ENCODE measurements around the gene MGLL.
"Not testable (repeated sequence)": the region's sequence is repeated elsewhere in the genome, so short reads cannot be mapped to it uniquely, and the experiment has no call there.

The MGLL gene

DNA sequence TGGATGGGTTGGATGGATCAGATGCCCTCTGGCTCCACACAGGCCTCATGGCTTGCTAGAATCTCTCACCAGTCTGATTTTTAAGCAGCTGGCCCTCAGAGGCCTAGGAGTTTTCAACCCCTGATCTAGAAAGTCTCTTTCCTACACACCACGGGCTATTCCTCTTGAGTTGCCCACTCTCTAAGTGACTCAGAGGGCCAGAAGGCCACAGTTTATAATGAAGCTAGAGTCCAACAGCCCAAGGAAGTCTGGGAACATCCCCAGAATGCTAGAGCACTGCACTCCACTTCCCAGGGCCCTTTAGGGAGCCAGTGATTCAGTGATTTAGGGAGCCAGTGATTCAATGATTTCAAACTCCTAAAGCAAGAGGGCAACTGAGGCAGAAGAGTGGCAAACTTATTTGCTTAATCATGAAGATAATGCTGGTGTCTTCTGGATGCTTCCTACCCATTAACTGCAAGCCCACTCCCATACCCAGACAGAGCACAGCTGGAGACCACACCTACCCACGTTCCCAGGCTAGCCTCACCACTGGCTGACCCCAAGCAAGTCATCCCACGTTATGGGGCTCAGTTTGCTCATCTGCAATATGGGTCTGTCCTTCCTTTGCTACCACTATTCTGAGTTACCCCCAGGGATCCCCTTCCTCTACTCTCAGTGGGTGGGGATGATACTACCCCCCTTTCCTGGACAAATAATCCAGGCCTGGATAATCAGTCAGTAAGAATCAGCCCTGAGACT is 112.8 kb downstream of the MGLL start:
- no peak for DNase-seq (ENCODE audit: low spot score)

DNA sequence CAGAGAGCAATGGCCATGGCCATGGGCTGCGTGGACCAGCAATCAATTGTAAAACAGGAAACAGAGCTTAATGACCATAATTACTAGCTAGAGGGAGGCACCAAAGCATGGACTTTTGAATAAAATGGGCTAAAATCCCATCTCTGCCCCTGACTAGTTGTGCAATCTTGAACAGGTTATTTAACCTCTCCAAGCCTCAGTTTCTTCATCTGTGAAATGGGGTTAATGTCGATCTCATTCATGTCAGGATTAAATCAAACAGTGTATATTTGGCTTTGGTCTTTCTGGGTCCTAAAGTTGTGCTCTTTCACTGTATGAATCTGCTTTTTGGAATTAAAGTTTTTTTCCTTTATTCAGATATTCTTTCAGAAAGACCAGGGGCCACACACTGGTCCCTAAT is 113.5 kb downstream of the MGLL start:
- no peak for DNase-seq (ENCODE audit: low spot score)

DNA sequence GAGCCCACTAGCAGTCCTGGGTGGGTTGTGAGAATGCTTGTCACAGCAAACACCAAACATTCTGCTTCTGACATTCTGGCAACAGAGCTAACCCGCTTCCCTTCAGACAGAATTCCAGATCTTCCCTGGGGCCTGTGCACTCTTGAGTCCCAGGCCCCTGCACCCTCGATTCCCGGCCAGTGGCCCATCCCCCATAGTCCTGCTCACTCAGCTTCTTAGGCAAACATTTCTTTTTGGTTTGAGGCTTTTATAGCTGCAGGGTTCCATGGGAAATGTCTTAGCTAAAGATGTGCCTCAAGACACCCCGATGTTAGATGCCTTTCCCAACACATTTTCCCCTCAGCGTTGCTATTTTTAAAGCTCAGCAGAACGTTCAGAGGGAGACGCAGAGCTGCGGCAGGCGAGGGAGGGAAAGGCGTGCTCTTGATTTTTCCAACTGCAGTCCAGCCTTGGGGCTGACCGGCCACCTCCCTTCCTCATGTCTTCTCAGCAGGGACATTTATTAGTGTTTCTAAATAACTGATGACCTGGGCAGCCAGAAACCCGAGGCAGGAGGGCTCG is 114.4 kb downstream of the MGLL start:
- no peak for DNase-seq (ENCODE audit: low spot score)

DNA sequence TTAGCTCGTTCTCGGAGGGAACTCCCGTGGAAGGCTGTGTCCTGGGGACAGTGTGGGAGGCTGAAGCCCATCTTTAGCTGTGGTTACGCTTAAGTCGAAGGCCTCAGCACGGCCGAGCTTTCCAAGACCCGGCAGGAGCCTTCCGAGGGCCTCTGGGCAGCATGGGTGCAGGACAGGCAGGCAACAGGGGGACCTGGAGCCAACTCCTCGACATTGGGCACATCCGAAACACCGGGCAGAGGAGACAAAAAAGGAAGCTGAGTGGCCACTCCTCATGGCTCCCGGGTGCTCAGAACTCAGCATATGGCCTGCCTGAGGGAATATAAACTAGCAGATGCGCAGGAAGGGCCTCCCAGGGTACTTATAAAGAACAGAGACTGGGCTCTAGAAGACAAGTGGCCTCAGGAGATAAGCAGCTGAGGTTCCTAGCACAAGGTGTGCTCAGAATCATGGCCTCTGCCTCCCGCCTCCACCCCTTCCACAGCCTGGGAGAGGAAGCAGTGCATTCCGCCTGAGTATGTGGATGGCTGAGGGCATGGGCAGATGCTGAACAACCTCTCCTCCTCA is 115.4 kb downstream of the MGLL start:
- no peak for DNase-seq (ENCODE audit: low spot score)

DNA sequence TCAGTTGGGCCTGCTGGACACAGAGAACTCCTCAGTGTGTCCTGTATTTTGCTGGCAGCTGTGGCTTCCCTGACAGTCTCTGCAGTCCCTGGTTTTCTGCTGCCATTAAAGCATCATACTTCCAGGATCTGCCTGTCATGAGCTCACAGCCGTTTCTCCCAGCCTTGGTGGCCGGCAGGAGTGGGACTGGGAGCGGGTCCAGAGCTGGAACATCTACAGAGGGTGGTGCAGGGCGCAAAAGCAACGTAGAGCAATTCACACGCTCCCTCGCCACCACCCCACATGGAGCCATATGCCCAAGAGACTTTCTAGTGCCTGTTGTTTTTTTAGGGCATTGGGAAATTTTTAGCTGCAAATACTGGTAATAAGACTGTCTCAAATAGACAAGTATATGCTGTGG is 116.0 kb downstream of the MGLL start:
- no peak for DNase-seq (ENCODE audit: low spot score)

DNA sequence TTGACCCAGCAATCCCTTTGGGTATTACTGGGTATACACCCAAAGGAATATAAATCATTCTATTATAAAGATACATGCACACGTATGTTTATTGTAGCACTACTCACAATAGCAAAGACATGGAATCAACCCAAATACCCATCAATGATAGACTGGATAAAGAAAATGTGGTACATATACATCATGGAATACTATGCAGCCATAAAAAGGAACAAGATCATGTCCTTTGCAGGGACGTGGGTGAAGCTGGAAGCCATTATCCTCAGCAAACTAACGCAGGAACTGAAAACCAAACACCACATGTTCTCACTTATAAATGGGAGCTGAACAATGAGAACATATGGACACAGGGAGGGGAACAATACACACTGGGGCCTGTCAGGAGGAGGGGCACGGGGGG is 117.5 kb downstream of the MGLL start:
- not testable (repeated sequence) for DNase-seq (ENCODE audit: low spot score)

DNA sequence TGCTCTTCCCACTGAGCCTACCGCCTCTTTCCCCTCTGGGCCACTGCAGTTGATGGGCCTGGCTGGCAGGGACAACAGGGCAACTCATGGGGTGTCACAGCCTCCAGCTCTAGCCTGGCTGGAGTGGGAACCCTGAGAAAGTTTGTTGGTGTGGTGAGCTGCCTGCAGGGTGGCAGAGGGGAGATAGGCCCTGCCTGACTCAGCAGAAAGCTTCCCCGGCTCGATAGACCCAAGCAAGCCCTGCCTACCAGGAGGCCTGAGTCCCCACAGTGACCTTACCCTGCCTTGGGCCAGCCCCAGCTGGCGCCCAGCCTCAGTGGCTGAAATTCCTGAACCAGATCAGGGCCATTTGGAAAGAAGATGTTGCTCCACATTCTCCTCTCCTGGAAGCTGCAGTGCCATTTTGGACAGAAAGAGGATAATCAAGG is 120.2 kb downstream of the MGLL start:
- no peak for DNase-seq (ENCODE audit: low spot score)

DNA sequence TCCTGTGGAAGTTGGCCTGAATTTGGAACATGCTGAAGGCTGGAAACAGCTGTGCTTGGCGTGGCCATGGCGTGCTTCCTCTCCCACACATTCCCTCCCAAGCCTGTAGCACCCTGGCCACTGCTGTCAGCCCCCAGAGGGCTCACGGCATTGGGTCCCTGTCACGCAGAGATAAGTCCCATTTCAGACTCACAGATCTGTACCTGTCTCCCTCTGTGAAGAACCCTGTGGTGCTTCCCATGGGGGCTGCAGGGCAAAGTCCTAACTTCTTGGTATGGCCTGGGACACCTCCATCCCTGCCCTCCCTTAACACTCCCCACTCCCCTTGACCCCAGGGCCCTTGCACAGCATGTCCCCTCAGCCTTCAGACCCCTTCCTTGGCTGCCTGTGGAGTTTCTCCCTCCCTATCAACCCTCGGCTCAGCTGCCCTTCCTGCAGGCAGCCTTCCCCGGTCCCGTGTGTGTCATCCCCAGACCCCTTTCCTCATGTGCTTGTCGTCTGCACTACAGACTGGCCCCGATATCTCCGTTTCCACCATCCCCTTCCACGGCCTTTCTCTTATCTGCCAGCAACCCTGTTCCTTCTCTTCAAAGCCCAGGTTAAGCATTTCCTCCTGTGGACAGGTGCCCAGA is 120.9 kb downstream of the MGLL start:
- DNase-seq (ENCODE audit: low spot score), result no peak

DNA sequence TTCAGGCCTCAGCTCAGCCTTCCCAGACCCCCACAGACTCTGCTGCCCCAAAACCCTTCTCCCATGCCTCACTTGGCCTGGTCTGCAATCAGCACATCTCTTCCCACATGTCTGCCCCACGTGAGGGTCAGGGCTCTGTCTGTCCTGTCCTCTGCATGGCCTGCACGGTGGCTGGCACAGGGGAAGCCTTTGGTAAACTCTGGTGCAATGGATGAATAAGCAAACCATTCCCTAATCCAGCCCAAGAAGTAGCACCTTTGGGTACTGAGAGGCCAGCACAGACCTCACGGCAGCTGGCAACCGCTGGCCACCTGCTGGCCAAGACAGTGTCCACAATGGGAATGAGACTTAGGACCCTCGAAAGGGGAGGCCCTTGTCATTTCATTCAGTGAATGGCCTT is 121.9 kb downstream of the MGLL start:
- no peak for DNase-seq (ENCODE audit: low spot score)

DNA sequence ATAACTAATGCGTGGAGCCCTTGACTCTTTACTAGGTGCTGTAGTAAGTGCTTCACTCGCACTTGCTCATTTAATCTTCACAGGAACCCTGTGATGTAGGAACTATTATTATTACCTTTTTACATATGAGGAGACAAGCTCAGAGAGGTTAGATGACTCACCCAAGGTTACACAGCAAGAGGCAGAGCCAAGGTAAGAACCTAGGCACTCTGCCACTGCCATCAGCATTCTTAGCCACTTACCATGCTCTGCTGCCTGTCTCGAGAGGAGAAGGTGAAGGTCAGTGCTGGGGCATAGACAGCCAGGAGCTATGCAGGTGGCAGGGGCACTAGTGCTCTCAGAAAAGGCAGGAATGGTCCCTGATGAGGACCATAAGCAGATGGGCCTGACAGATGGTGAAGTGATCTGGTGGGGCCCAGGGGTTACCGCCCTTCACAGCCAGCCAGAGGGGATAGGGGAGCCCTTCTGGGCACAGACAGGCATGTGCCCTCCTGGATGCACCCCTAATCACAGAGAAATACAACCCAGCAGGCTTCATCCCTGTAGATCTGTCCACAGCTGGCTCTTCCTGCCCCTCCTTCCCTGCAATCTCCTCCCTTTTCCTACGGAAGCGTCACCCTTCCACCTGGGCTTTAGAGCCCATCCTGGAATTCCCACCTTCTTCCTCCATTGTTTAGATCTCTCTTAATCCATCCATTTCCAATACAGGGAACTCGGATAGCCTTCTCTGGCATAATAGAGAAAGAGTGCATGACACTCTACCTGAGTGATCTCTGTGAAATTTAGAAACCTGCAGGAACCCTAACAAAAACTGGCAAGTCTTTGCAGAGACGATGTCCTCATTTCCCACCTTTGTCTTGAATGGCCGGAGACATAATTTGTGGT is 122.7 kb downstream of the MGLL start:
- DNase-seq (ENCODE audit: low spot score), result no peak

DNA sequence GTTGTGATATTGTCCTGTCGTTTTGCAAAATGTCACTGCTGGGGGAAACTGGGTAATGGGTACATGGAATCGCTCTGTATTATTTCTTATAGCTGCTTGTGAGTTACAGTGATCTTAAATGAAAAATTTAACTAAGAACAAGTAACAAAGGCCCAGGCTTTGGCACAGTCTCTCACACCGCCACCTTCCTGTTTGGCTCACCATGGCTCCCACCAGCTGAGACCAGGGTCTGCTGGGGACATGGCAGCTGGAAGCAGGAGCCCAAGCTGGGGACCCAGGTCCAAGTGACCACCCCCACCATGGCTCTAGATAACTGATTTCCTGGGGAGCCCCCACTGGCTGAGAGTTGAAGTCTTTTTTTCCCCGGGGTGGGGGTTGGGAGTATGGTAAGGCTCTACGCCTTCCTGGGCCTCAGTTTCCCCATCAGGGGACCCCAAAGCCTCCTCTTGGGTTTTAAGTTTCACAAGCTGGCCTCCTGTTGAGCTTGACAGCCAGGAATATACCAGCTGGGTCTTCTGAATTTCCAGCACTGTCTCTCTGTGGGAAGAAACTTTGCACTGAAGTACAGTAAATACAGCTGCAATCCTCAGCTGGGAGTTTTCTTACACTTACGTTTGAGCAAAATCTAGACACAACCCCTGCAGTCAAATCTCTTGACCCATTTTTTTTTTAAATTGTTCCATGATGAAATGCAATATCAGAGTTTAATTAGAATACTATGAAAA is 123.5 kb downstream of the MGLL start:
- DNase-seq (ENCODE audit: low spot score), result no peak

DNA sequence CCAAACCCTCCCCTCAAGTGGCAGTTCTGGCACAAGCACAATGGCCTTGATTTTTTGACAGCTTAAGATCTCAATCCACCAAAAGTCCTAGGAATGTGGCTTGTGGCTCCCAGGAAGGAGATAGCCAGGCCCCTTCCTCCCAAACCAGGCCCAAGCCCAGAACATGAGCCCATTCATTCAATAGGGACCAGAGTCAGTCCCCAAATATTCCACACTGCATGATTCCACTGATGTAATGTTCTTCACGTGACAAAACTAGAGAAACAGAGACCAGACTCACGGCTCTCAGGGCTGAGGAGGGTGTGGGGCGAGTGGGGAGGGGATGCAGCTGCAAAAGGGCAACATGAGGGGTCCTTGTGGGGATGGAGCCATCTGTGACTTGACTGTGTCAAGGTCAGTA is 124.0 kb downstream of the MGLL start:
- DNase-seq (ENCODE audit: low spot score), result no peak

DNA sequence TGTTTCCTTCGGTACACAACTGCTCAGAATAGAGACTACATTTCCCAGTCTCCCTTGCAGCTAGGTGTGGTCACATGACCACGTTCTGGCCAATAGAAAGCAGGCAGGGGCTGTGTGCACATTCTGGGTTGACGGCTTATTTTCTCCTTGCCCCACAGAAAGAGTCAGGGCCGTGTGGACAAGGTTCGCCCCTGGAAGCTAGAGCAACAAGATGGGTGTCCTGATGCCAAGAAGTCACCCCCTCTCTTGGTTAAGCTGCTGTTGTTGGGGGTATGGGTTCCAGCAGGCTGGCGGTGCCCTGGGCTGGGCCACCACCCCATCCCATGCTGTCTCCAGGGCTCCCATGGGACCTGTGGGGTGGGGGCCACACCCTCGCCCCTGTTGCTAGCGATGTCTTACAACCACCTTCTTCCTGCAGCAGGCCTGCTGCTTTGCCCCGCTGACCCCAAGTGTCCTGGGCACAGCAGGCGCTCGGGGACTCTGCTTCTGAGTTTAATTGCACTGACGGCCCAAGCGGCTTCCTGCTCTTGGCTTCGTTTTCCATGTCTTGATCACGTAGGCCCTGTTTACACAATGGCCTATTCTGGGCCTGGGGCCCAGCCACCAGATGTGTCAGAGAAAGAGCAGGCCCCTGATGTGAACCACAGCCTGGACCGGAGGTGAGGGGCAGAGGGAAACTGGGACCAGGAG is 124.6 kb downstream of the MGLL start:
- peak; percentile 47 for DNase-seq (ENCODE audit: low spot score)

DNA sequence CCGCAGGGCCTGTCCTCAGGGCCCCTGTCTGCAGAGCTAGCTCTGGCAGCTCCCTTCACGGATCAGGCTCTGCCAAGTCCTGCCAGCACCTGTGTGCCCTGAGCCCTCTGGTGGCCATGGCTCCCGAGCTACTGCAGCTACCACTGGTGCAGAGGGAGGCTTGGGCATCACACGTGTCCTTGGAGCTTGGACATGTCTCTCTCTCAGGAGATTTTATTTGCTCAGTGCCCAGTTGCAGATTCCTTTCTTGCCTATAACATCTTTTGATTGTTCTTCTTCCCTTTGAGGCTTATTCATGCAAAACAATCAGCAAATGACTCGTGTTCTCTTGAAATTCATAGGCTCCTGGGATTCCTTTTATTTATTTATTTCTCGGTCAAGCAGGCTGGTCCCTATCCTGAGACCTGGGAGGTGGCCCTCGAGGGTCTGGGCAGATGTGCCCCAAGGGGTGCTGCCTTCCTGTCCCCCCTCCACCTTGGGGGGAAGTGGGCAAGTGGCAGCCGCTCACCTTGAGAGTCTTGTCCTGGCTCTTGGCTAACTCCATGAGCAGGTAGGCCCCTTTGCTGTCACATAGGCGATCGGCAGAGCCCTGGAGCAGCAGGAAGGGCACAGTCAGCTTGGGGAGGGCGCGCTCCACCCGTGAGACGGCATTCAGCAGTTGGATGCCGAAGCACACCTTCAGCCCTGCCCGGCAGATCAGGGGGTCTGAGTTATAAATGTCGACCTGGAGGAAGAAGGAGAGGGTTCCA is 127.7 kb downstream of the MGLL start:
- DNase-seq (ENCODE audit: low spot score), result peak; percentile 72

DNA sequence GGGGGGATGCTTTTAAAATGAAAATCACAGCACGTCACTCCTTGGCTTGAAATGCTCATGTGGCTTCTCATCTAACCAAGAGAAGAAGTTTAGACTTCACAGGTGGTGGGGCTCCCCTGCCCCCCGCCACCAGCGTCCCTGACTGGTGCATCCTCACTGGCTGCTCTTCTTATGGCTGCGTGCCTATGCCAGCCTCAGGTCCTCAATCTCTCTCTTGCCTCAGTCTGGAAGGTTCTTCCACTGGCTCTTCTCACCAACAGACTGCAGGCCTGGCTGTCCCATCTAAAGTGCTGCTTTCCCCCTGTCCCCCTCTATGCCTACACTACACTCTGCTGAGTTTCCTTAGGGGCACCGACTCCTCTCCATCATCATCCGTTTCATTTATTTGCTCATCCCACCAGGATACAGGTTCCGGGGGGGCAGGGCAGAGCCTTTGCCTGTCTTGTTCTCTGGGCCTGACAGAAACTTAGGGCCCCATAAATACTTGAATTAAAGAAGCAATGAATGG is 128.9 kb downstream of the MGLL start:
- DNase-seq (ENCODE audit: low spot score), result no peak

DNA sequence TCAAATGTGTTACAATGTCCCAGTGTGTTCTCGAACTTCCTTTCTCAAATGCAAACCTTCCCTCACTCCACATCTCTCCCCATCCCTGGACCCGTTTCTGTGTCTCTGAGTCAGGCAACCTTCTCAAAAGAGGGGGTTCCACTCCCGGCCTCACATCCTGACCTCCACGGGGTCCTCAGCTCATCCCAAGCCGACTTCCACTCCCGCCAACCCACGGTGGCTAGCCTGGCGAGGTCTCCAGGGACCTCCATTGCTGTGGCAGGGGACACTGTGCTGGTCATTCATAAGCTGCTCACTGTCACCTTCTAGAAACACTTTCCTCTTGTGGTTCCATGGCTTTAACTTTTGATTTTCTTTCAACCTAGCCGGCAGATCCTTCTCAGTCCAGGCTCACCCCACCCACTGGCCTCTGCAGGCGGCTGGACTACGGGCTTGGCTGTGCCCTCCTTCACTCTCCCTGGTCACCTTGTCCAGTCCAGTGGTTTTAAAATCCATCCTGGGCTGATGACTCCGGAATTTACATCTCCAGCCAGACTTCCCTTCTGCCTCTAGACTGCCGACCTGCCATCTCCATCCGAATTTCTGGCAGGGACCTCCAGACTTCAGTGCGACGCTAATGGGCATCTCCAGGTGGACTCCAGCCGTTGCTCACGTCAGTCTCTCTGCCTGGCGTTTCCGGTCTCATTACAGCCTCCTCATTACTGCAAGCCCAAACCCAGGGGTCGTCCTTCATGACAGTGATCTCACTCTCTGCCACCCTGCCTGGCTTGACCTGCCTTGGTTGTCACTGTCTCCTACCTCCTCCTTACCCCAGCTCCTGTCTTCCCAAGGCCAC is 129.6 kb downstream of the MGLL start:
- no peak for DNase-seq (ENCODE audit: low spot score)

DNA sequence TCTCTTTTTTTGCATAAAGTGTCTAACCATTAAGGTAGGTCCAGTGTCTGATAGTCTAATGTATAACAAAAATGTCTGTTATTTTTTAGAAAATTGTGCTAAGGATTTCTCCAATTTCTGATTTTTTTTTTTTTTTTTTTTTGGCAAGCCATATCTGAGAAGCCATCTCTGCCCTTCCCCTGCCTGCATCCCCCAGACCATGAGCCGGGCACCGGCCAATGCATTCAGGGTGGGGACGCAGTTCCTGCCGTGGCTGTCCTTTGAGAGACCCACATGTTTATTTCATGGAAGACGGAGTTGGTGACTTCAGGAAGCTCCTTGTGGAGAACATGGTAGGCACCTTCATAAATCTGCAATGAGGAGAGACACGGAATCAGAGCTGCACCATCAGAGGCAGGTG is 130.3 kb downstream of the MGLL start:
- DNase-seq (ENCODE audit: low spot score), result no peak

DNA sequence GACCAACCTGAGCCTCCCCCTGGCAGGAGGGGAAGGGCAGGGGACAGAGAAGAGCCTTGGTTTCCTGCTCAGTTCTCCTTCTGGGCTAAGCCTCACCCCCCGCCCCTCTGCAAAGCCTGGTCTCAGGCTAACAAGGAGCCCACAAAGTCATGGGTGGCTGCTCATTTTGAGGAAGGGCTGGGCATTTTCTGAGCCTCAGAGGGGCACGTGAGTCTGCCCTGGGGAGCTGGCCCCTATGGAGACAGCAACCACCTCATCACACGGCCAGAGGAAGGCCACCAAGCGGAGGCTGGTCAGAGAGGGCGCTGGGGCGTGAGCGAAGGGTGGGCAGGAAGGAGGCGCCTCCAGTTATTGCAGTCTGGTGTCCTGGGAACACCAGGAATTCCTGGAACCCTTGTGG is 130.8 kb downstream of the MGLL start:
- peak; percentile 36 for DNase-seq (ENCODE audit: low spot score)

DNA sequence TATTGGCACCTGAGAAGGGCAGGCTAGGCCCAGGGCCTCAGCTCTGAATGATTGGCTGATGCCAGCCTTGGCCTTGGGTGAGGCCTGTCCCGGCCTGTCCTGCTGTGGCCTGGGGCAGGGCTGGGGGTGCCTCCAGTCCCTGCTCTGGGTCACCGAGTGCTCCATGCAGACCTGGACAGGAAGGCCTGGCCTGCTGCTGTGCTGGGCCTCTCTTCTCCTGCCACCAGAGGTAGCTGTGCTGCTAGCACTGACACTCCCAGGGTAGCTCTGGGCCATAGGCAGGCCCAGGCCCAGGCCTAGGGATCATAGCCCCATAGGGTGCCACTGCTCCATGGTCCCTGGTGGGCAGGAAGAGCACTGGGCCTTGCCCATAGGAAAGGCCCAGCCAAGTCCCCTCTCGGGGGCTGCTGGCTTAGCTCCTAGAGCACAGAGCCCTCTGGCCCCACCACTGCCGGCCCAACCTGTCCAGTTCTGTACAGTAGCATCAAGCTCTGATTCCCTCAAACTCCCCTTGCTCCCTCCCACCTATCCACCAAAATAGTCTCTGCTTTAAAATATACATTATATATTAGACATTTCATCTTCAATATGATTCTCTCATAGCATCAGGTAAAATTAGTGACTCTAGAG is 131.4 kb downstream of the MGLL start:
- DNase-seq (ENCODE audit: low spot score), result peak; percentile 80

Measured in SW480 (cell line).